OCI-LY7 (cell line): ENCODE data around the gene CDC5L. TPM values are rescaled to one million over a fixed set of nuclear protein-coding genes. Genes with fewer than 3 reads are reported as not detected.

Experiments used
- BruUV-seq: library from RNA; stranded (reverse); fragments of 400-500 nt; replicated peaks from 2 replicates; lab custom pipeline; 2021; lab: Mats Ljungman, UMichigan
- CTCF ChIA-PET: fragments of 300-600 bp; sonication (Branson Sonifier 250); formaldehyde crosslinking; loops from one replicate; lab custom pipeline; 2022; ENCODE audit warnings: antibody characterized with exemption; ENCODE audit not compliant: unreplicated experiment; lab: Charles Lee
- POLR2A ChIA-PET: fragments of 300-600 bp; sonication (Branson Sonifier 250); formaldehyde crosslinking; loops from one replicate; lab custom pipeline; 2022; ENCODE audit warnings: antibody characterized with exemption; lab: Charles Lee
- DNase-seq: peaks from one replicate; pipeline ENCODE4 v3.0.0-alpha.2; 2015; ENCODE audit warnings: low spot score
- H2AFZ ChIP-seq: fragments of 200-600 bp; sonication (generic), shearing (Covaris generic); 2 replicates; pipeline ENCODE4 v1.6.1; 2014; ENCODE audit warnings: mild to moderate bottlenecking, antibody characterized with exemption, low read length, moderate library complexity
- H3K27ac ChIP-seq: fragments of 200-600 bp; sonication (generic); 2 replicates; pipeline ENCODE4 v1.5.1; 2014; ENCODE audit warnings: mixed run types, low read depth, mild to moderate bottlenecking, moderate library complexity, low read length, inconsistent platforms; ENCODE audit not compliant: poor library complexity, severe bottlenecking
- H3K36me3 ChIP-seq: fragments of 200-600 bp; sonication (generic); 2 replicates; pipeline ENCODE4 v1.6.1; 2014; ENCODE audit warnings: mild to moderate bottlenecking, antibody characterized with exemption, low read length, moderate library complexity, mixed read lengths; ENCODE audit not compliant: insufficient read depth
- H3K4me1 ChIP-seq: fragments of 200-600 bp; sonication (generic); 2 replicates; pipeline ENCODE4 v1.5.1; 2014; ENCODE audit warnings: mild to moderate bottlenecking, low read length; ENCODE audit not compliant: insufficient read depth, poor library complexity, severe bottlenecking
- H3K4me2 ChIP-seq: fragments of 200-600 bp; sonication (generic); 2 replicates; pipeline ENCODE4 v1.6.1; 2014; ENCODE audit warnings: mild to moderate bottlenecking, low read length
- H3K4me3 ChIP-seq: fragments of 200-600 bp; sonication (generic); 2 replicates; pipeline ENCODE4 v1.5.1; 2014; ENCODE audit warnings: mild to moderate bottlenecking, low read depth, low read length; ENCODE audit not compliant: poor library complexity, severe bottlenecking
- H3K79me2 ChIP-seq: fragments of 200-600 bp; sonication (generic); 2 replicates; pipeline ENCODE4 v1.6.1; 2016; ENCODE audit warnings: low read depth, mild to moderate bottlenecking, low read length, moderate library complexity, mixed read lengths; ENCODE audit not compliant: insufficient read depth
- H3K9me2 ChIP-seq: fragments of 200-600 bp; sonication (generic); 2 replicates; pipeline ENCODE4 v1.6.1; 2016; ENCODE audit warnings: mild to moderate bottlenecking, low read length, mixed read lengths; ENCODE audit not compliant: insufficient read depth
- H3K9me3 ChIP-seq: fragments of 200-600 bp; sonication (generic); 2 replicates; pipeline ENCODE4 v1.6.1; 2014; ENCODE audit warnings: mild to moderate bottlenecking, mixed run types, low read length, mixed read lengths
- H4K20me1 ChIP-seq: fragments of 200-600 bp; sonication (generic); 2 replicates; pipeline ENCODE4 v1.6.1; 2014; ENCODE audit warnings: mild to moderate bottlenecking, antibody characterized with exemption, low read length, moderate library complexity, mixed read lengths; ENCODE audit not compliant: insufficient read depth
- CTCF ChIP-seq: fragments of 200-600 bp; sonication (generic); conservative IDR thresholded peaks from 2 replicates; pipeline ENCODE4 v1.5.1; 2014; ENCODE audit warnings: mild to moderate bottlenecking, antibody characterized with exemption, low read length, moderate library complexity, mixed read lengths
- EZH2phosphoT487 ChIP-seq: fragments of 200-600 bp; sonication (generic); IDR thresholded peaks from 2 replicates; pipeline ENCODE4 v1.6.1; 2018; ENCODE audit warnings: low read depth, borderline replicate concordance, mild to moderate bottlenecking, mixed run types, antibody characterized with exemption, low read length, moderate library complexity, mixed read lengths
- intact Hi-C: fragments of 100-400 bp; cut with micrococcal nuclease; formaldehyde crosslinking; loops from one replicate; pipeline ENCODE4 v1.10.0; 2022; ENCODE audit not compliant: unreplicated experiment
- total RNA-seq, 2 experiments: library from RNA; depleted of rRNA in 1 of 2; stranded (reverse); fragments of >200 nt in 1 of 2; shearing (Covaris generic) in 1 of 2; gene quantifications; 2 replicates each; pipeline ENCODE4 v1.2.3, GENCODE V29; 2014 to 2022

The CDC5L gene
- total RNA-seq, 2 experiments from 2014 or later = 21.5 to 24.0 TPM

DNA sequence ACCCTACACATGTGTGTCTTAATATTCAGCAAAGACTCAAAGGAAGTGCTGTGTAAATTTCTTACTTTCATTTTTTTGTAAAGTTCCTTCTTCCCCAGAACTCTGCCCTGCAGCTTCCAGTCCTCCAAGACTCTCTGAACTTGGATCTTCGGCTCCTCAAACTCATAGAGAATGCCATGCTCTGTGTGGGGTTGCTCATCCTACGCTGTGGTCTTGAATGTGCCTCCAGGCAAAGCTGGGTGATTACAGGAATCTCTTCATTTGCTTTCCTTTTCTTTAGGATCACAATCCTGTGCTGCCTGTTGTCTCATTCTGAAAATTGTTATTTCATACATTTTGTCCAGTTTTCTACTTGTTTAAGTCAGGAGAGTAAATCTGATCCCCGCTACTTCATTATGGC, 14.5 kb upstream of the CDC5L start:
- H3K9me3 ChIP-seq = no peaks in the 10 kb centered on the region
- H3K4me1 ChIP-seq = no peaks in the 10 kb centered on the region
- no peaks in the 10 kb centered on the region for H3K36me3 ChIP-seq
- H3K9me2 ChIP-seq = no peaks in the 10 kb centered on the region
- BruUV-seq = no TSS peak
- TF ChIP-seq EZH2phosphoT487 (no peak), CTCF (no peak)
- intact Hi-C loops = no loop called here
- H2AFZ ChIP-seq = no peak overlapping the region
- H3K4me2 ChIP-seq = no peak overlapping the region
- CTCF ChIA-PET = interaction anchor here (0.6 kb wide), 1 partner anchor 183 kb away, joined by 3 read pairs; no protein-coding TSS in a partner anchor
- no peak overlapping the region for H3K4me3 ChIP-seq
- POLR2A ChIA-PET = no interaction called here
- no peaks in the 10 kb centered on the region for H4K20me1 ChIP-seq
- no peak overlapping the region for H3K27ac ChIP-seq
- no peaks in the 10 kb centered on the region for H3K79me2 ChIP-seq
- DNase-seq = no peak

GRCh38 chr6:44373787-44374186, 13.7 kb upstream of the CDC5L start:
- no peak overlapping the region for H3K27ac ChIP-seq
- POLR2A ChIA-PET = no interaction called here
- H3K4me1 ChIP-seq = no peaks in the 10 kb centered on the region
- H3K4me2 ChIP-seq = no peak overlapping the region
- no peak for DNase-seq
- H3K36me3 ChIP-seq = no peaks in the 10 kb centered on the region
- no peaks in the 10 kb centered on the region for H3K9me3 ChIP-seq
- TF ChIP-seq EZH2phosphoT487 = no peak
- TF ChIP-seq CTCF = no peak
- CTCF ChIA-PET = no interaction called here
- H4K20me1 ChIP-seq = no peaks in the 10 kb centered on the region
- BruUV-seq = no TSS peak
- intact Hi-C loops = no loop called here
- H3K4me3 ChIP-seq = no peak overlapping the region
- no peaks in the 10 kb centered on the region for H3K9me2 ChIP-seq
- H2AFZ ChIP-seq = no peak overlapping the region
- H3K79me2 ChIP-seq = no peaks in the 10 kb centered on the region

DNA sequence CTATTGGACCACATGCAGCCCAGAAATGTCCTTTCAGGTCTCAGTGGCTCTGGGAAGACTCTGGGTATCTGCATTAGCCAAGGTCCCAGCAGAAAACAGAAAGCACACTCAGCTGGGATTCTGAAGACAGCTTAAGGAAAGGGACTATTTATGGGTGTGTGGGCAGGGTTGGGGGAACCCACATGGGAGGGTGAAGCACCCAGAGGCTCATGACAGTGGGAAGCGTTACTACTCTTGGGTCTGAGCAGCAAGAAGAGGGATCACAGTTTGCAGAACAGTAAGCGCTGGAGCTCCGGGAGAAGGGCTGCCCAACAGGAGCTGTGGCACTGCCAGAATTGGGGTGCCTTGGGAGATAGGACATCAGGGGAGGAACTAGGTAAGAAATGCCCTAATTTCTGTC, 12.4 kb upstream of the CDC5L start:
- DNase-seq = no peak
- Histone ChIP-seq H3K9me3 (no peaks in the 10 kb centered on the region), H3K79me2 (no peaks in the 10 kb centered on the region), H3K9me2 (no peaks in the 10 kb centered on the region), H4K20me1 (no peaks in the 10 kb centered on the region), H3K4me3 (no peak overlapping the region), H3K27ac (no peak overlapping the region), H3K4me2 (no peak overlapping the region), H3K4me1 (no peaks in the 10 kb centered on the region), H3K36me3 (no peaks in the 10 kb centered on the region), H2AFZ (no peak overlapping the region)
- TF ChIP-seq EZH2phosphoT487 = no peak
- no peak for TF ChIP-seq CTCF
- POLR2A ChIA-PET = interaction anchor here (0.6 kb wide), 1 partner anchor 503 kb away, joined by 3 read pairs; no protein-coding TSS in a partner anchor
- no TSS peak for BruUV-seq
- intact Hi-C loops = no loop called here
- CTCF ChIA-PET = no interaction called here
